HepG2 (cell line): Measurements from ENCODE around the gene ZDHHC16. TPM values are rescaled to one million over a fixed set of nuclear protein-coding genes. Genes with fewer than 3 reads are reported as not detected.
A peak's percentile ranks its signal among the peaks of the same experiment; 100 is the strongest.

ENCODE experiments used
- BHLHE40 ChIP-seq: IDR thresholded peaks from 2 replicates; pipeline ENCODE4 v1.6.1; 2011; ENCODE audit warnings: low read length, improper control_type of control experiment
- BORCS8-MEF2B ChIP-seq: sonication (generic); formaldehyde crosslinking; IDR thresholded peaks from 2 replicates; pipeline ENCODE4 v1.8.0; 2022; ENCODE audit warnings: mild to moderate bottlenecking, missing genetic modification reagents
- ETS1 ChIP-seq: sonication (generic); formaldehyde crosslinking; IDR thresholded peaks from 2 replicates; pipeline ENCODE4 v1.4.0; 2020; ENCODE audit warnings: missing genetic modification reagents
- FOSL2 ChIP-seq: sonication (generic); formaldehyde crosslinking; IDR thresholded peaks from 2 replicates; pipeline ENCODE4 v1.4.0; 2020; ENCODE audit warnings: missing genetic modification reagents
- PPARG ChIP-seq: conservative IDR thresholded peaks from 2 replicates; pipeline ENCODE4 v1.6.1; 2016; ENCODE audit warnings: missing biosample characterization, missing genetic modification reagents
- RFX3 ChIP-seq: IDR thresholded peaks from 2 replicates; pipeline ENCODE4 v1.6.1; 2016; ENCODE audit warnings: missing biosample characterization, missing genetic modification reagents
- SPEN ChIP-seq: sonication (generic); formaldehyde crosslinking; IDR thresholded peaks from 2 replicates; pipeline ENCODE4 v1.5.1; 2020; ENCODE audit warnings: low read depth, mild to moderate bottlenecking, missing genetic modification reagents
- TBX3 ChIP-seq: fragments of 450-650 bp; IDR thresholded peaks from 2 replicates; pipeline ENCODE4 v1.6.1; 2017; ENCODE audit warnings: antibody characterized with exemption, mild to moderate bottlenecking, inconsistent platforms, borderline replicate concordance
- XBP1 ChIP-seq: sonication (generic); formaldehyde crosslinking; IDR thresholded peaks from 2 replicates; pipeline ENCODE4 v1.5.0; 2020; ENCODE audit warnings: missing genetic modification reagents
- ZMYM4 ChIP-seq: sonication (generic); formaldehyde crosslinking; IDR thresholded peaks from 2 replicates; pipeline ENCODE4 v1.8.1; 2023; ENCODE audit warnings: mild to moderate bottlenecking, missing genetic modification reagents
- ZNF18 ChIP-seq: sonication (generic); formaldehyde crosslinking; IDR thresholded peaks from 2 replicates; pipeline ENCODE4 v1.8.0; 2022; ENCODE audit warnings: mild to moderate bottlenecking, missing genetic modification reagents; ENCODE audit not compliant: insufficient replicate concordance
- ZNF30 ChIP-seq: sonication (generic); formaldehyde crosslinking; IDR thresholded peaks from 2 replicates; pipeline ENCODE4 v1.5.0; 2020; ENCODE audit warnings: mild to moderate bottlenecking, missing genetic modification reagents
- ZNF33A ChIP-seq: sonication (generic); formaldehyde crosslinking; IDR thresholded peaks from 2 replicates; pipeline ENCODE4 v1.5.1; 2020; ENCODE audit warnings: missing genetic modification reagents, mild to moderate bottlenecking, moderate library complexity, borderline replicate concordance
- polyA plus RNA-seq, 8 experiments: library from polyadenylated mRNA; depleted of rRNA in 3 of 8; stranded (reverse) in 7 of 8; unstranded in 1 of 8; fragments of >200 nt; fragmentation: Illumina TruSeq in 4 of 8; extraction: Trizol in 4 of 8; gene quantifications; 2 replicates each; pipeline versions ENCODE4 v1.2.1 to v1.2.3, GENCODE V29; 2011 to 2016; ENCODE audit warnings: low read depth in 4 of 8, missing spikeins in 1 of 8, mixed read lengths in 1 of 8; ENCODE audit not compliant: insufficient read depth in 1 of 8
- total RNA-seq, 5 experiments: library from RNA; depleted of rRNA; stranded (reverse); fragments of >200 nt; fragmentation: Illumina TruSeq; extraction: Trizol; gene quantifications; 2 replicates each; pipeline ENCODE4 v1.2.3, GENCODE V29; 2016; ENCODE audit warnings: low read depth in 1 of 5
- TF ChIP-seq, protein P1 (sequence below): sonication (generic); formaldehyde crosslinking; IDR thresholded peaks from 2 replicates; pipeline ENCODE4; 2020; ENCODE audit warnings: missing genetic modification reagents, mild to moderate bottlenecking, borderline replicate concordance
- TF ChIP-seq, protein P2 (sequence below): sonication (generic); formaldehyde crosslinking; IDR thresholded peaks from 2 replicates; pipeline ENCODE4 v1.5.0; 2020; ENCODE audit warnings: mild to moderate bottlenecking, missing genetic modification reagents, borderline replicate concordance
- TF ChIP-seq, protein P3 (sequence below): sonication (generic); formaldehyde crosslinking; IDR thresholded peaks from 2 replicates; pipeline ENCODE4 v1.5.0; 2020; ENCODE audit warnings: missing genetic modification reagents
- TF ChIP-seq, protein P4 (sequence below): sonication (generic); formaldehyde crosslinking; IDR thresholded peaks from 2 replicates; pipeline ENCODE4 v1.4.0; 2020; ENCODE audit warnings: mild to moderate bottlenecking, missing genetic modification reagents

ZDHHC16 gene
- total and polyA plus RNA-seq, 2 of the 13 experiments (the other 11 are each of a cell fraction or from before 2014, with no cell fraction given) = 40.8 to 41.8 TPM

GRCh38 chr10:97463363-97464132 lies 17.6 kb downstream of the ZDHHC16 start (continued):
- TF ChIP-seq, protein P1, sequence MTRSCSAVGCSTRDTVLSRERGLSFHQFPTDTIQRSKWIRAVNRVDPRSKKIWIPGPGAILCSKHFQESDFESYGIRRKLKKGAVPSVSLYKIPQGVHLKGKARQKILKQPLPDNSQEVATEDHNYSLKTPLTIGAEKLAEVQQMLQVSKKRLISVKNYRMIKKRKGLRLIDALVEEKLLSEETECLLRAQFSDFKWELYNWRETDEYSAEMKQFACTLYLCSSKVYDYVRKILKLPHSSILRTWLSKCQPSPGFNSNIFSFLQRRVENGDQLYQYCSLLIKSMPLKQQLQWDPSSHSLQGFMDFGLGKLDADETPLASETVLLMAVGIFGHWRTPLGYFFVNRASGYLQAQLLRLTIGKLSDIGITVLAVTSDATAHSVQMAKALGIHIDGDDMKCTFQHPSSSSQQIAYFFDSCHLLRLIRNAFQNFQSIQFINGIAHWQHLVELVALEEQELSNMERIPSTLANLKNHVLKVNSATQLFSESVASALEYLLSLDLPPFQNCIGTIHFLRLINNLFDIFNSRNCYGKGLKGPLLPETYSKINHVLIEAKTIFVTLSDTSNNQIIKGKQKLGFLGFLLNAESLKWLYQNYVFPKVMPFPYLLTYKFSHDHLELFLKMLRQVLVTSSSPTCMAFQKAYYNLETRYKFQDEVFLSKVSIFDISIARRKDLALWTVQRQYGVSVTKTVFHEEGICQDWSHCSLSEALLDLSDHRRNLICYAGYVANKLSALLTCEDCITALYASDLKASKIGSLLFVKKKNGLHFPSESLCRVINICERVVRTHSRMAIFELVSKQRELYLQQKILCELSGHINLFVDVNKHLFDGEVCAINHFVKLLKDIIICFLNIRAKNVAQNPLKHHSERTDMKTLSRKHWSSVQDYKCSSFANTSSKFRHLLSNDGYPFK (CRISPR knock-in tag) = no peak
- TF ChIP-seq FOSL2 (peak; percentile 48), RFX3 (CRISPR knock-in tag) (no peak), SPEN (no peak), ETS1 (CRISPR knock-in tag) (no peak), ZNF18 (no peak), ZNF30 (CRISPR knock-in tag) (no peak), XBP1 (CRISPR knock-in tag) (no peak), BHLHE40 (no peak), BORCS8-MEF2B (CRISPR knock-in tag) (peak; percentile 78), PPARG (CRISPR knock-in tag) (peak; percentile 40; the same call in 1 of the 2 replicates), ZNF33A (CRISPR knock-in tag) (no peak), TBX3 (0 out of 2 replicates have a peak, but pooled peaks have one; percentile 11), ZMYM4 (0 out of 2 replicates have a peak, but pooled peaks have one; percentile 48)
- TF ChIP-seq, protein P2, sequence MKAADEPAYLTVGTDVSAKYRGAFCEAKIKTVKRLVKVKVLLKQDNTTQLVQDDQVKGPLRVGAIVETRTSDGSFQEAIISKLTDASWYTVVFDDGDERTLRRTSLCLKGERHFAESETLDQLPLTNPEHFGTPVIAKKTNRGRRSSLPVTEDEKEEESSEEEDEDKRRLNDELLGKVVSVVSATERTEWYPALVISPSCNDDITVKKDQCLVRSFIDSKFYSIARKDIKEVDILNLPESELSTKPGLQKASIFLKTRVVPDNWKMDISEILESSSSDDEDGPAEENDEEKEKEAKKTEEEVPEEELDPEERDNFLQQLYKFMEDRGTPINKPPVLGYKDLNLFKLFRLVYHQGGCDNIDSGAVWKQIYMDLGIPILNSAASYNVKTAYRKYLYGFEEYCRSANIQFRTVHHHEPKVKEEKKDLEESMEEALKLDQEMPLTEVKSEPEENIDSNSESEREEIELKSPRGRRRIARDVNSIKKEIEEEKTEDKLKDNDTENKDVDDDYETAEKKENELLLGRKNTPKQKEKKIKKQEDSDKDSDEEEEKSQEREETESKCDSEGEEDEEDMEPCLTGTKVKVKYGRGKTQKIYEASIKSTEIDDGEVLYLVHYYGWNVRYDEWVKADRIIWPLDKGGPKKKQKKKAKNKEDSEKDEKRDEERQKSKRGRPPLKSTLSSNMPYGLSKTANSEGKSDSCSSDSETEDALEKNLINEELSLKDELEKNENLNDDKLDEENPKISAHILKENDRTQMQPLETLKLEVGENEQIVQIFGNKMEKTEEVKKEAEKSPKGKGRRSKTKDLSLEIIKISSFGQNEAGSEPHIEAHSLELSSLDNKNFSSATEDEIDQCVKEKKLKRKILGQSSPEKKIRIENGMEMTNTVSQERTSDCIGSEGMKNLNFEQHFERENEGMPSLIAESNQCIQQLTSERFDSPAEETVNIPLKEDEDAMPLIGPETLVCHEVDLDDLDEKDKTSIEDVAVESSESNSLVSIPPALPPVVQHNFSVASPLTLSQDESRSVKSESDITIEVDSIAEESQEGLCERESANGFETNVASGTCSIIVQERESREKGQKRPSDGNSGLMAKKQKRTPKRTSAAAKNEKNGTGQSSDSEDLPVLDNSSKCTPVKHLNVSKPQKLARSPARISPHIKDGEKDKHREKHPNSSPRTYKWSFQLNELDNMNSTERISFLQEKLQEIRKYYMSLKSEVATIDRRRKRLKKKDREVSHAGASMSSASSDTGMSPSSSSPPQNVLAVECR = peak; percentile 50; the same call in 1 of the 2 replicates
- TF ChIP-seq, protein P3, sequence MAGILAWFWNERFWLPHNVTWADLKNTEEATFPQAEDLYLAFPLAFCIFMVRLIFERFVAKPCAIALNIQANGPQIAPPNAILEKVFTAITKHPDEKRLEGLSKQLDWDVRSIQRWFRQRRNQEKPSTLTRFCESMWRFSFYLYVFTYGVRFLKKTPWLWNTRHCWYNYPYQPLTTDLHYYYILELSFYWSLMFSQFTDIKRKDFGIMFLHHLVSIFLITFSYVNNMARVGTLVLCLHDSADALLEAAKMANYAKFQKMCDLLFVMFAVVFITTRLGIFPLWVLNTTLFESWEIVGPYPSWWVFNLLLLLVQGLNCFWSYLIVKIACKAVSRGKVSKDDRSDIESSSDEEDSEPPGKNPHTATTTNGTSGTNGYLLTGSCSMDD (CRISPR knock-in tag) = no peak
- TF ChIP-seq, protein P4, sequence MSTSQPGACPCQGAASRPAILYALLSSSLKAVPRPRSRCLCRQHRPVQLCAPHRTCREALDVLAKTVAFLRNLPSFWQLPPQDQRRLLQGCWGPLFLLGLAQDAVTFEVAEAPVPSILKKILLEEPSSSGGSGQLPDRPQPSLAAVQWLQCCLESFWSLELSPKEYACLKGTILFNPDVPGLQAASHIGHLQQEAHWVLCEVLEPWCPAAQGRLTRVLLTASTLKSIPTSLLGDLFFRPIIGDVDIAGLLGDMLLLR = no peak
